ENCODE measurements around the gene AJM1. TPM values are rescaled to one million over a fixed set of nuclear protein-coding genes. Genes with fewer than 3 reads are reported as not detected.

Gene AJM1
- total RNA-seq = 0.65 and 0.67 TPM in 2 replicates

DNA sequence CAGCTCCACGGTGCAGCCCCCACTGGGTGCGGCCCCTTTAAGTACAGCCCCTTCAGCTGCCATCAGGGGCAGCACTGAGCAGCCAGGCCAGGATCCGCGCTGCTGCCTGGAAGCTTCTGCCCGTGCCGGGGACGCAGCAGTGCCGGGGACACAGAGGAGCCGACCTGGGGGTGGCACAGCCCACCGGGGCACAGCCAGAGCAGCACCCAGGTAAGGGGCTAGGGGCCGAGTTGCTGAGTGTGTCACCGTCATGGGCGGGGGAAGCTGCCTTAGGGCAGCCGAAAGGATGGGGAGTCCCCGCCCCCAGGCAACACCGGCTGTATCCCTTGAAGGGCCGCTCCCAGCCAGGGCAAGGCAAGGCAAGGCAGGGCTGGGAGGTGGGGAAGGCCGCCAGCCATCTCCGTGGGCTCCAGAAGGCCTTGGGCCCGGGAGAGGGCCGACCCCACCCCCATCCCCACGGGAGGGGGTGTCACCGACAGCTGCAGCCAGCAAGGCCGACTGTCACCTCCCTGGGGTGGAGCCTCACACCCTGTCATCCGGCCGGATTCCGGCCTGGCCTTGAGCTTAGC, at the start of gene AJM1:
Gene AJM1 (plus strand): TSS at position 99 of the 569 bp plus-strand sequence. CDS start 1,937 bp downstream, outside the sequence.

GRCh38 chr9:136796238-136796774, 46.0 kb upstream of the AJM1 start, which contains the start of gene CCDC183:
TSS of gene CCDC183 (plus strand) at chr9:136796338. CDS start at chr9:136796398, 60 bp downstream.

DNA sequence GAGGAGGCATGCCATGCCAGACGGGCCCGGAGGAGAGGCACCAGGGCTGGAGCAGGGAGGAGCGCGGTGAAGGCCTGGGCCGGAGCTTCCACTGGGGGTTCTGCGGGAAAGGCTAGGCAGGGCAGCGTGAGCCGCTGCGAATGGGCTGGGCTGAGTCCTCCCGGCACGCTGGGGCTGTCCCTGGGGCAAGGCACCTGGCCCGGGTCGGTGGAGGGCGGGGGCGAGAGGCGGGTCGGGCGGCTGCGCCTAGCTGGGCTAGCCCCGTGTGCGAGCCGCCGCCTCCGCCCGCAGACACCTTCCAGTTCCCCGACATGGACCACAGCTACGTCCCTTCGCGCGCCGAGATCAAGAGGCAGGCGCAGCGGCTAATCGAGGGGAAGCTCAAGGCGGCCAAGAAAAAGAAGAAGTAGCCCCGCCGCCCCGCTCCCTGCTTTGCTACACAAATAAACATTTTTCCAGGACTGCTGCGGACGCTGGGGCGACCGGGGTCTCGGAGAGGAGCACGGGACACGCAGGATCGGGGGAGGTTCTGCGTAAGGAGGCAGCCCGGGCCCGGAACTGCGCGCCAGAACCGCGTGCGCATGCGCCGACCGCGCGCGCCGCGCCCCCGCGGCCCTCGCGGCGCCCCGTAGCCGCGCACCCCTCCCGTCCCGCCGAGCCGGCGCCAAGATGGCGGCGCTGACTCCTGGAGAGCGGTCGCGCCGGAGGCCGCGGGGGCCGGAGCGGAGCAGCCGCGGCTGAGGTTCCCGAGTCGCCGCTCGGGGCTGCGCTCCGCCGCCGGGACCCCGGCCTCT, 34.8 kb upstream of the AJM1 start, which contains the start of gene RABL6:
Gene RABL6 (plus strand): TSS at position 668 of the 794 bp plus-strand sequence. CDS start 249 bp downstream, outside the sequence.

DNA sequence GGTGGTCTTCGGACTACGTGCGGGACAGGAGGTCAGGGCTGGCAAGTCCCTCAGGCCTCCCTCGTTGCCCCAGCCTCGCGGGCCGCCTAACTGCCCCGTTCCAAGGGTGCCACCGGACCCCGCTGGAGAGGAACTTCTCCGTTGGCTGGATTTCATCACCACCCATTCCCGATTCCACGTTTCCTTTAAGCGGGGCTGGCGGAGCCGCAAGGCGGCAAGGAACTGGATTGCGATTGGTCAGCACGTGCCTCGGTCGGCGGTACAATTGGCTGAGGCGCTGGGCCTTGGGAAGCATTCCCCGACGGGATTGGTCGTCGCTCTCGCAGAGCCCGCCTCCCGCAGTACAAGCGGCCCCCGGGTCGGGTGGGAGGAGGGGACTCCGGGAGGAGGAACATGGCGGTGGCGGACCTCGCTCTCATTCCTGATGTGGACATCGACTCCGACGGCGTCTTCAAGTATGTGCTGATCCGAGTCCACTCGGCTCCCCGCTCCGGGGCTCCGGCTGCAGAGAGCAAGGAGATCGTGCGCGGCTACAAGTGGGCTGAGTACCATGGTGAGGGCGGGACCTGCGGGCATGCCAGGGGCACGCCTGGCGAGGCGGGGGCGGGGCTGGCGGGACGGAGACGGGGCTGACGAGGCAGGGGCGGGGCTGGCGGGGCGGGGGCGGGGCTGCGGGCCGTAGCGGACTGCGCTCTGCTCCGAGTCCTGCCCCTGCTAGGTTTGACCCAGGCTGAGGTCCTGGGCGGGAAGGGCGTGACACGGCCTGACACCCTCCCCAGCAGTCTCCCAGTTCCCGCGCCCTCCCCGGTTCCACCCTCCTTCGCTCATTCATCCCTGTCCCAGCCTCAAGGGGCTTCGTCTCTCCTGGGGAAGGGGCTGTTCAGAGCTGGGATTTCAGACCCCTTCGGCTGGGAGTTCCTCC, 7.0 kb downstream of the AJM1 start, which contains the start of gene PHPT1:
Gene PHPT1 (plus strand): TSS at position 372 of the 922 bp plus-strand sequence. CDS start 22 bp downstream, at position 394.

GRCh38 chr9:136851941-136852663, 9.8 kb downstream of the AJM1 start, which contains the start of gene MAMDC4:
TSS of gene MAMDC4 (plus strand) at chr9:136852346. CDS start at chr9:136852417, 71 bp downstream.

GRCh38 chr9:136885950-136886578, 43.8 kb downstream of the AJM1 start, which contains the start of gene TRAF2:
TSS of gene TRAF2 (plus strand) at chr9:136886516. CDS start at chr9:136898741, 12,225 bp downstream.

Small RNA genes lying within 50 kb of the gene (small RNA-seq; reads per million reads assigned to genes)
- gene AL355987.2 = not detected
- not detected for gene MIR4292
- gene MIR4479 = 0.24 reads per million

Other genes with a start within 250 kb of the AJM1 start
- 566 and 825 TPM in 2 replicates for gene EGFL7, start 179.6 kb upstream of the AJM1 start, total RNA-seq
- gene AGPAT2, start 155.0 kb upstream of the AJM1 start, total RNA-seq = 61.9 and 73.2 TPM in 2 replicates
- gene DIPK1B, start 129.9 kb upstream of the AJM1 start, total RNA-seq = 182 and 234 TPM in 2 replicates
- gene LCN10, start 99.5 kb upstream of the AJM1 start, total RNA-seq = not detected in 2 replicates
- 0.33 TPM in 1 of 2 replicates, not detected in the other for gene LCN6, start 94.0 kb upstream of the AJM1 start, total RNA-seq
- gene LCN8, start 84.2 kb upstream of the AJM1 start, total RNA-seq = not detected in 2 replicates
- gene LCN15, start 78.0 kb upstream of the AJM1 start, total RNA-seq = not detected in 2 replicates
- 51.0 and 63.0 TPM in 2 replicates for gene TMEM141, start 51.1 kb upstream of the AJM1 start, total RNA-seq
- gene CCDC183, start 46.1 kb upstream of the AJM1 start, total RNA-seq = 0.19 and 0.65 TPM in 2 replicates
- gene RABL6, start 34.5 kb upstream of the AJM1 start, total RNA-seq = 94.1 and 98.4 TPM in 2 replicates
- gene PHPT1, start 6.9 kb downstream of the AJM1 start, total RNA-seq = 77.7 and 106 TPM in 2 replicates
- gene MAMDC4, start 9.9 kb downstream of the AJM1 start, total RNA-seq = 0.98 and 1.4 TPM in 2 replicates
- gene EDF1, start 23.8 kb downstream of the AJM1 start, total RNA-seq = 253 and 286 TPM in 2 replicates
- gene TRAF2, start 44.0 kb downstream of the AJM1 start, total RNA-seq = 11.8 and 13.9 TPM in 2 replicates
- 180 and 181 TPM in 2 replicates for gene FBXW5, start 102.3 kb downstream of the AJM1 start, total RNA-seq
- gene C8G, start 102.8 kb downstream of the AJM1 start, total RNA-seq = 0.33 and 0.76 TPM in 2 replicates
- gene LCN12, start 109.8 kb downstream of the AJM1 start, total RNA-seq = 0.29 TPM in 1 of 2 replicates, not detected in the other
- not detected in 2 replicates for gene PTGDS, start 135.0 kb downstream of the AJM1 start, total RNA-seq
- gene LCNL1, start 140.5 kb downstream of the AJM1 start, total RNA-seq = not detected in 2 replicates
- gene PAXX, start 149.9 kb downstream of the AJM1 start, total RNA-seq = 14.6 and 19.6 TPM in 2 replicates
- 0.29 and 0.33 TPM in 2 replicates for gene CLIC3, start 154.1 kb downstream of the AJM1 start, total RNA-seq
- 12.4 and 18.6 TPM in 2 replicates for gene ABCA2, start 185.8 kb downstream of the AJM1 start, total RNA-seq
- gene FUT7, start 189.6 kb downstream of the AJM1 start, total RNA-seq = not detected in 2 replicates
- gene NPDC1, start 203.7 kb downstream of the AJM1 start, total RNA-seq = 52.6 and 64.7 TPM in 2 replicates
- gene ENTPD2, start 211.6 kb downstream of the AJM1 start, total RNA-seq = not detected in 2 replicates
- gene SAPCD2, start 228.1 kb downstream of the AJM1 start, total RNA-seq = 11.1 and 14.7 TPM in 2 replicates
- 19.9 and 21.5 TPM in 2 replicates for gene UAP1L1, start 235.0 kb downstream of the AJM1 start, total RNA-seq
- 65.8 and 69.2 TPM in 2 replicates for gene MAN1B1, start 244.5 kb downstream of the AJM1 start, total RNA-seq